Fibroblast of lung (primary cell): ENCODE data around the gene CD46. TPM values are rescaled to one million over a fixed set of nuclear protein-coding genes. Genes with fewer than 3 reads are reported as not detected.
"Not testable (repeated sequence)": the region's sequence is repeated elsewhere in the genome, so short reads cannot be mapped to it uniquely, and the experiment has no call there.

Experiments used
- DNase-seq, 2 donors: peaks; one replicate each; pipeline versions ENCODE4 v3.0.0 to v3.0.0-alpha.2; 2010; ENCODE audit warnings: low read depth in 2 of 2
- H2AFZ ChIP-seq: 2 replicates; pipeline ENCODE4 v1.5.1; 2012; ENCODE audit warnings: low read length, control low read depth, inconsistent platforms
- H3K27ac ChIP-seq: 2 replicates; pipeline ENCODE4 v1.5.1; 2011; ENCODE audit warnings: low read length, control low read depth; ENCODE audit not compliant: insufficient read depth
- H3K27me3 ChIP-seq: 2 replicates; pipeline ENCODE4 v1.5.1; 2011; ENCODE audit warnings: mild to moderate bottlenecking, low read length; ENCODE audit not compliant: control insufficient read depth, insufficient read depth
- H3K36me3 ChIP-seq: 2 replicates; pipeline ENCODE4 v1.5.1; 2011; ENCODE audit warnings: low read length; ENCODE audit not compliant: control insufficient read depth, insufficient read depth
- H3K4me1 ChIP-seq: 2 replicates; pipeline ENCODE4 v1.5.1; 2011; ENCODE audit warnings: low read length; ENCODE audit not compliant: control insufficient read depth, insufficient read depth; ENCODE audit errors: extremely low read depth
- H3K4me2 ChIP-seq: 2 replicates; pipeline ENCODE4 v1.5.1; 2011; ENCODE audit warnings: low read length, control low read depth; ENCODE audit not compliant: insufficient read depth; ENCODE audit errors: extremely low read depth
- H3K4me3 ChIP-seq, 4 experiments: fragments of 200-600 bp in 1 of 4; sonication (generic) in 1 of 4; replicated peaks in 1 of 4; 2 replicates each; pipeline ENCODE4 v1.5.1; 2011 to 2016; ENCODE audit warnings: low read length in 4 of 4, low read depth in 3 of 4, mild to moderate bottlenecking in 3 of 4, control low read depth in 2 of 4, inconsistent platforms in 1 of 4, mixed read lengths in 1 of 4; ENCODE audit not compliant: insufficient read depth in 1 of 4; ENCODE audit errors: control extremely low read depth in 1 of 4
- H3K79me2 ChIP-seq: 2 replicates; pipeline ENCODE4 v1.5.1; 2012; ENCODE audit warnings: mild to moderate bottlenecking, low read length, inconsistent platforms; ENCODE audit not compliant: control insufficient read depth, insufficient read depth
- H3K9ac ChIP-seq: 2 replicates; pipeline ENCODE4 v1.5.1; 2011; ENCODE audit warnings: mild to moderate bottlenecking, low read length, control low read depth; ENCODE audit not compliant: insufficient read depth
- H3K9me3 ChIP-seq: 2 replicates; pipeline ENCODE4 v1.5.1; 2012; ENCODE audit warnings: low read depth, low read length; ENCODE audit not compliant: control insufficient read depth, insufficient read depth
- H4K20me1 ChIP-seq: 2 replicates; pipeline ENCODE4 v1.5.1; 2011; ENCODE audit warnings: low read length; ENCODE audit not compliant: control insufficient read depth, insufficient read depth; ENCODE audit errors: extremely low read depth
- CTCF ChIP-seq, 2 donors: IDR thresholded peaks in 1 of 2; conservative IDR thresholded peaks in 1 of 2; 1 replicate in 1 of 2; 2 replicates in 1 of 2; pipeline ENCODE4 v1.5.1; 2011 to 2012; ENCODE audit warnings: low read length in 2 of 2, control low read depth in 1 of 2, inconsistent platforms in 1 of 2, low read depth in 1 of 2, mild to moderate bottlenecking in 1 of 2
- EZH2 ChIP-seq: IDR thresholded peaks from 2 replicates; pipeline ENCODE4 v1.5.1; 2012; ENCODE audit warnings: low read length, control low read depth, mild to moderate bottlenecking; ENCODE audit errors: missing control alignments
- polyA plus RNA-seq, 2 donors: library from polyadenylated mRNA; depleted of rRNA in 1 of 2; stranded (reverse) in 1 of 2; unstranded in 1 of 2; fragments of >200 nt; gene quantifications; 2 replicates each; pipeline ENCODE4 v1.2.1, GENCODE V29; 2011 to 2012; ENCODE audit warnings: missing spikeins in 1 of 2
- total RNA-seq: library from RNA; depleted of rRNA; stranded (reverse); fragments of >200 nt; gene quantifications from 2 replicates; pipeline ENCODE4 v1.2.1, GENCODE V29; 2014

Gene CD46
- total and polyA plus RNA-seq, 2 donors (not counting 1 experiment from before 2014, with no cell fraction given), result 198 to 294 TPM

GRCh38 chr1:207777412-207777811 lies 25.6 kb downstream of the CD46 start:
- H4K20me1 ChIP-seq, H3K27me3 ChIP-seq, H3K4me3 ChIP-seq, H2AFZ ChIP-seq, H3K9ac ChIP-seq, H3K79me2 ChIP-seq, H3K27ac ChIP-seq, H3K4me2 ChIP-seq, DNase-seq, H3K9me3 ChIP-seq, H3K4me1 ChIP-seq, H3K36me3 ChIP-seq: not testable (repeated sequence)

GRCh38 chr1:207779008-207779407 lies 27.2 kb downstream of the CD46 start:
- no peak overlapping the region for H3K27ac ChIP-seq
- H2AFZ ChIP-seq, result no peak overlapping the region
- H3K4me3 ChIP-seq, result no peak overlapping the region
- peaks cover 5% of the 10 kb centered on the region for H3K36me3 ChIP-seq
- H3K9ac ChIP-seq, result no peak overlapping the region
- H3K79me2 ChIP-seq, result peaks cover 3% of the 10 kb centered on the region
- no peaks in the 10 kb centered on the region for H3K4me1 ChIP-seq
- no peaks in the 10 kb centered on the region for H4K20me1 ChIP-seq
- H3K27me3 ChIP-seq, result no peaks in the 10 kb centered on the region
- no peaks in the 10 kb centered on the region for H3K9me3 ChIP-seq
- TF ChIP-seq CTCF (conservative IDR thresholded peaks at IDR 0.05 in 1 of 2, IDR thresholded peaks at IDR 0.05 in 1 of 2; ENCODE audit: low read depth in 1 of 2, low read length in 2 of 2), result no peak
- no peak overlapping the region for H3K4me2 ChIP-seq
- DNase-seq, result no peak

- H3K27me3 ChIP-seq, result no peaks in the 10 kb centered on the region
- H3K4me3 ChIP-seq, result no peak overlapping the region
- peaks cover 1% of the 10 kb centered on the region for H3K36me3 ChIP-seq
- no peak for DNase-seq
- no peak overlapping the region for H2AFZ ChIP-seq
- no peaks in the 10 kb centered on the region for H3K4me1 ChIP-seq
- no peak overlapping the region for H3K27ac ChIP-seq
- H3K9ac ChIP-seq, result no peak overlapping the region
- no peaks in the 10 kb centered on the region for H4K20me1 ChIP-seq
- H3K4me2 ChIP-seq, result no peak overlapping the region
- H3K79me2 ChIP-seq, result peaks cover 3% of the 10 kb centered on the region
- no peaks in the 10 kb centered on the region for H3K9me3 ChIP-seq
- no peak for TF ChIP-seq CTCF (conservative IDR thresholded peaks at IDR 0.05 in 1 of 2, IDR thresholded peaks at IDR 0.05 in 1 of 2; ENCODE audit: low read depth in 1 of 2, low read length in 2 of 2)
- no peak for TF ChIP-seq EZH2
Measured at GRCh38 chr1:207781312-207781711, 29.5 kb downstream of the CD46 start.

GRCh38 chr1:207787776-207788175 lies 35.9 kb downstream of the CD46 start:
- Histone ChIP-seq H3K4me2 (no peak overlapping the region), H3K9me3 (no peaks in the 10 kb centered on the region), H3K36me3 (no peaks in the 10 kb centered on the region), H3K9ac (no peak overlapping the region), H3K27ac (no peak overlapping the region), H3K4me1 (peaks cover 2% of the 10 kb centered on the region), H3K4me3 (no peak overlapping the region), H3K79me2 (no peaks in the 10 kb centered on the region), H4K20me1 (no peaks in the 10 kb centered on the region), H3K27me3 (no peaks in the 10 kb centered on the region), H2AFZ (no peak overlapping the region)
- no peak for TF ChIP-seq CTCF (conservative IDR thresholded peaks at IDR 0.05 in 1 of 2, IDR thresholded peaks at IDR 0.05 in 1 of 2; ENCODE audit: low read depth in 1 of 2, low read length in 2 of 2)
- no peak for TF ChIP-seq EZH2
- DNase-seq, result peak in 1 of 2 donors; percentile 50
